B cell (primary cell): ENCODE data around the gene CFAP97D2.

Source experiments
- EZH2 ChIP-seq: IDR thresholded peaks from 2 replicates; pipeline ENCODE4 v1.6.1; 2012; ENCODE audit warnings: borderline replicate concordance, low read depth, mild to moderate bottlenecking, moderate library complexity, low read length; ENCODE audit not compliant: insufficient read depth, poor library complexity, severe bottlenecking
- TF ChIP-seq, protein P1 (sequence below): fragments of 200-600 bp; IDR thresholded peaks from one replicate; pipeline ENCODE4 v1.8.0; 2022; ENCODE audit warnings: antibody characterized with exemption, mild to moderate bottlenecking

DNA sequence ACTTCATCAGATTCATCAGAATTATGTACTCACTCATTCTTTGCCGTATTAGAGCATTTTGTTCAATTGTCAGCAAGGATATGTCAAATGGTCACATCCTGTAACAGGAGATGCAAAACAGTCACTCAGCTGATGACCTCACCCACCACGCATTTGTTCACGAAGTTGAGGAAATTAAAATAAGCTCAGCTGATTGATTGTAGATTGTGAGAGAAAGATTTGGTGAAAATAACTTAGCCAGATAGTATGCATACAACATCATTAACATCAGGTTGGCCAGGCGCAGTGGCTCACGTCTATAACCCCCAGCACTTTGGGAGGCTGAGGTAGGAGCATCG, 33.1 kb downstream of the CFAP97D2 start:
- TF ChIP-seq, protein P1, sequence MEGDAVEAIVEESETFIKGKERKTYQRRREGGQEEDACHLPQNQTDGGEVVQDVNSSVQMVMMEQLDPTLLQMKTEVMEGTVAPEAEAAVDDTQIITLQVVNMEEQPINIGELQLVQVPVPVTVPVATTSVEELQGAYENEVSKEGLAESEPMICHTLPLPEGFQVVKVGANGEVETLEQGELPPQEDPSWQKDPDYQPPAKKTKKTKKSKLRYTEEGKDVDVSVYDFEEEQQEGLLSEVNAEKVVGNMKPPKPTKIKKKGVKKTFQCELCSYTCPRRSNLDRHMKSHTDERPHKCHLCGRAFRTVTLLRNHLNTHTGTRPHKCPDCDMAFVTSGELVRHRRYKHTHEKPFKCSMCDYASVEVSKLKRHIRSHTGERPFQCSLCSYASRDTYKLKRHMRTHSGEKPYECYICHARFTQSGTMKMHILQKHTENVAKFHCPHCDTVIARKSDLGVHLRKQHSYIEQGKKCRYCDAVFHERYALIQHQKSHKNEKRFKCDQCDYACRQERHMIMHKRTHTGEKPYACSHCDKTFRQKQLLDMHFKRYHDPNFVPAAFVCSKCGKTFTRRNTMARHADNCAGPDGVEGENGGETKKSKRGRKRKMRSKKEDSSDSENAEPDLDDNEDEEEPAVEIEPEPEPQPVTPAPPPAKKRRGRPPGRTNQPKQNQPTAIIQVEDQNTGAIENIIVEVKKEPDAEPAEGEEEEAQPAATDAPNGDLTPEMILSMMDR: no peak
- TF ChIP-seq EZH2: no peak
